NCI-H748 (cell line): ENCODE results near the gene SCGB1D1.
"Not testable (repeated sequence)": the region's sequence is repeated elsewhere in the genome, so short reads cannot be mapped to it uniquely, and the experiment has no call there.

Source experiments
- DNase-seq: peaks from one replicate; lab custom pipeline; 2025; ENCODE audit not compliant: unreplicated experiment; lab: John Stamatoyannopoulos, UW

The SCGB1D1 gene

GRCh38 chr11:62157603-62158002 is 32.4 kb upstream of the SCGB1D1 start:
- no peak for DNase-seq

- DNase-seq, result no peak
These were observed 23.6 kb upstream of the SCGB1D1 start for GRCh38 chr11:62166371-62166770.

- no peak for DNase-seq
These were observed 20.6 kb upstream of the SCGB1D1 start for GRCh38 chr11:62169448-62169847.

- DNase-seq, result no peak
These were observed 20.1 kb upstream of the SCGB1D1 start for GRCh38 chr11:62169935-62170334.

- peak; percentile 89 for DNase-seq
These were observed 18.7 kb upstream of the SCGB1D1 start for GRCh38 chr11:62171261-62171723.

- DNase-seq, result peak; percentile 40
These were observed 17.7 kb upstream of the SCGB1D1 start for GRCh38 chr11:62172294-62172693.

GRCh38 chr11:62176766-62177165 is 13.2 kb upstream of the SCGB1D1 start:
- DNase-seq, result no peak

GRCh38 chr11:62179995-62180394 is 10.0 kb upstream of the SCGB1D1 start:
- DNase-seq, result peak; percentile 82

GRCh38 chr11:62181097-62181496 is 8.9 kb upstream of the SCGB1D1 start:
- DNase-seq, result no peak

- peak; percentile 31 for DNase-seq
These were observed 7.7 kb upstream of the SCGB1D1 start for GRCh38 chr11:62182147-62182891.

- no peak for DNase-seq
These were observed 3.8 kb upstream of the SCGB1D1 start for GRCh38 chr11:62186195-62186594.

- DNase-seq, result no peak
These were observed 3.9 kb downstream of the SCGB1D1 start for GRCh38 chr11:62193952-62194351.

- DNase-seq, result not testable (repeated sequence)
These were observed 5.0 kb downstream of the SCGB1D1 start for GRCh38 chr11:62195010-62195409.

- DNase-seq, result no peak
These were observed 5.9 kb downstream of the SCGB1D1 start for GRCh38 chr11:62195945-62196344.

- not testable (repeated sequence) for DNase-seq
These were observed 7.4 kb downstream of the SCGB1D1 start for GRCh38 chr11:62197400-62197799.

GRCh38 chr11:62201376-62201775 is 11.4 kb downstream of the SCGB1D1 start:
- peak; percentile 63 for DNase-seq

GRCh38 chr11:62202910-62203309 is 12.9 kb downstream of the SCGB1D1 start:
- no peak for DNase-seq

- no peak for DNase-seq
These were observed 14.4 kb downstream of the SCGB1D1 start for GRCh38 chr11:62204430-62204829.

GRCh38 chr11:62205441-62205840 is 15.4 kb downstream of the SCGB1D1 start:
- DNase-seq, result no peak

GRCh38 chr11:62206276-62207066 is 16.5 kb downstream of the SCGB1D1 start:
- not testable (repeated sequence) for DNase-seq

- no peak for DNase-seq
These were observed 18.7 kb downstream of the SCGB1D1 start for GRCh38 chr11:62208785-62209144.

- peak; percentile 36 for DNase-seq
These were observed 27.3 kb downstream of the SCGB1D1 start for GRCh38 chr11:62217191-62217748.
